Panc1 (cell line): ENCODE measurements around the gene PCDHA2. TPM values are rescaled to one million over a fixed set of nuclear protein-coding genes. Genes with fewer than 3 reads are reported as not detected.
"Not testable (repeated sequence)": the region's sequence is repeated elsewhere in the genome, so short reads cannot be mapped to it uniquely, and the experiment has no call there.

Experiments
- ATAC-seq: fragments of 200-7000 bp; cut with Tn5 transposase; 2 replicates; pipeline ENCODE4 v1.9.1; 2020; ENCODE audit warnings: mild to moderate bottlenecking, moderate library complexity
- BruUV-seq: library from RNA; stranded (reverse); fragments of 400-500 nt; replicated peaks from 2 replicates; lab custom pipeline; 2021; lab: Mats Ljungman, UMichigan
- CTCF ChIA-PET: fragments of 300-600 bp; sonication (Branson Sonifier 250); formaldehyde crosslinking; loops from one replicate; lab custom pipeline; 2022; ENCODE audit warnings: antibody characterized with exemption; lab: Charles Lee
- POLR2A ChIA-PET: fragments of 300-600 bp; sonication (Branson Sonifier 250); formaldehyde crosslinking; loops from one replicate; lab custom pipeline; 2022; ENCODE audit warnings: antibody characterized with exemption; lab: Charles Lee
- DNase-seq: peaks from one replicate; pipeline ENCODE4 v3.0.0-alpha.2; 2010; ENCODE audit warnings: low read depth, low spot score
- H3K27ac ChIP-seq: 2 replicates; pipeline ENCODE4 v1.5.1; 2011; ENCODE audit warnings: mild to moderate bottlenecking, low read length, inconsistent platforms
- H3K27me3 ChIP-seq: fragments of 200-500 bp; sonication (Bioruptor generic); 2 replicates; pipeline ENCODE4 v1.6.0; 2014; ENCODE audit warnings: low read length, inconsistent platforms; ENCODE audit not compliant: control insufficient read depth, insufficient read depth
- H3K36me3 ChIP-seq: fragments of 200-500 bp; sonication (Bioruptor generic); 2 replicates; pipeline ENCODE4 v1.5.1; 2014; ENCODE audit warnings: inconsistent platforms, mild to moderate bottlenecking, low read length, moderate library complexity; ENCODE audit not compliant: control insufficient read depth, insufficient read depth
- H3K4me1 ChIP-seq: 2 replicates; pipeline ENCODE4 v1.5.1; 2011; ENCODE audit warnings: inconsistent platforms, mild to moderate bottlenecking, low read length, moderate library complexity; ENCODE audit not compliant: control insufficient read depth, insufficient read depth
- H3K4me3 ChIP-seq, 2 experiments: 2 replicates each; pipeline ENCODE4 v1.5.1; 2011 to 2012; ENCODE audit warnings: low read depth in 2 of 2, low read length in 2 of 2, mild to moderate bottlenecking in 2 of 2, inconsistent platforms in 1 of 2, moderate library complexity in 1 of 2
- H3K9me3 ChIP-seq: fragments of 200-500 bp; sonication (Bioruptor generic); 2 replicates; pipeline ENCODE4 v1.5.1; 2014; ENCODE audit warnings: low read depth, mild to moderate bottlenecking, inconsistent platforms, low read length, moderate library complexity; ENCODE audit not compliant: control insufficient read depth, insufficient read depth
- POLR2AphosphoS5 ChIP-seq: IDR thresholded peaks from 2 replicates; pipeline ENCODE4 v1.6.1; 2012; ENCODE audit warnings: mild to moderate bottlenecking, low read depth, low read length, moderate library complexity
- REST ChIP-seq, 2 experiments: IDR thresholded peaks; 2 replicates each; pipeline ENCODE4 v1.6.1; 2011 to 2012; ENCODE audit warnings: low read depth in 2 of 2, control low read depth in 1 of 2, low read length in 1 of 2, mild to moderate bottlenecking in 1 of 2, moderate library complexity in 1 of 2; ENCODE audit not compliant: insufficient read depth in 1 of 2
- SIN3A ChIP-seq: IDR thresholded peaks from 2 replicates; pipeline ENCODE4 v1.6.1; 2012; ENCODE audit warnings: low read depth, mild to moderate bottlenecking, low read length, moderate library complexity, borderline replicate concordance; ENCODE audit not compliant: insufficient read depth
- TCF7L2 ChIP-seq: IDR thresholded peaks from 2 replicates; pipeline ENCODE4 v1.6.1; 2011; ENCODE audit warnings: mild to moderate bottlenecking, low read depth, low read length, inconsistent platforms
- in situ Hi-C: cut with HindIII; loops from 2 replicates; pipeline ENCODE4 v1.10.0; 2016; ENCODE audit warnings: low sequenced_read_pairs, low pct_unique_long_range_greater_than_20kb
- intact Hi-C: fragments of 100-400 bp; cut with micrococcal nuclease; formaldehyde crosslinking; loops from one replicate; pipeline ENCODE4 v1.10.0; 2022; ENCODE audit not compliant: unreplicated experiment
- total RNA-seq: library from RNA; stranded (reverse); gene quantifications from one replicate; pipeline ENCODE4 v1.2.1, GENCODE V29; 2021; ENCODE audit not compliant: unreplicated experiment
- TF ChIP-seq, protein P1 (sequence below): fragments of 450-650 bp; IDR thresholded peaks from 2 replicates; pipeline ENCODE4 v1.5.1; 2017; ENCODE audit warnings: mild to moderate bottlenecking

The PCDHA2 gene
- total RNA-seq, 1 experiment from 2014 or later, result not detected

- ChIA-PET POLR2A (no interaction called here), CTCF (no interaction called here)
- no peaks in the 10 kb centered on the region for H3K27me3 ChIP-seq
- DNase-seq (no peak), ATAC-seq (no peak)
- H3K36me3 ChIP-seq, result no peaks in the 10 kb centered on the region
- H3K4me3 ChIP-seq, result no peak overlapping the region
- TF ChIP-seq POLR2AphosphoS5 (no peak), SIN3A (no peak), TCF7L2 (no peak), REST (IDR thresholded peaks at IDR 0.05; ENCODE audit: insufficient read depth in 1 of 2, low read depth in 2 of 2, low read length in 1 of 2) (no peak)
- TF ChIP-seq, protein P1, sequence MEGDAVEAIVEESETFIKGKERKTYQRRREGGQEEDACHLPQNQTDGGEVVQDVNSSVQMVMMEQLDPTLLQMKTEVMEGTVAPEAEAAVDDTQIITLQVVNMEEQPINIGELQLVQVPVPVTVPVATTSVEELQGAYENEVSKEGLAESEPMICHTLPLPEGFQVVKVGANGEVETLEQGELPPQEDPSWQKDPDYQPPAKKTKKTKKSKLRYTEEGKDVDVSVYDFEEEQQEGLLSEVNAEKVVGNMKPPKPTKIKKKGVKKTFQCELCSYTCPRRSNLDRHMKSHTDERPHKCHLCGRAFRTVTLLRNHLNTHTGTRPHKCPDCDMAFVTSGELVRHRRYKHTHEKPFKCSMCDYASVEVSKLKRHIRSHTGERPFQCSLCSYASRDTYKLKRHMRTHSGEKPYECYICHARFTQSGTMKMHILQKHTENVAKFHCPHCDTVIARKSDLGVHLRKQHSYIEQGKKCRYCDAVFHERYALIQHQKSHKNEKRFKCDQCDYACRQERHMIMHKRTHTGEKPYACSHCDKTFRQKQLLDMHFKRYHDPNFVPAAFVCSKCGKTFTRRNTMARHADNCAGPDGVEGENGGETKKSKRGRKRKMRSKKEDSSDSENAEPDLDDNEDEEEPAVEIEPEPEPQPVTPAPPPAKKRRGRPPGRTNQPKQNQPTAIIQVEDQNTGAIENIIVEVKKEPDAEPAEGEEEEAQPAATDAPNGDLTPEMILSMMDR, result no peak
- peaks cover 22% of the 10 kb centered on the region for H3K9me3 ChIP-seq
- intact Hi-C loops (no loop called here), in situ Hi-C loops (no loop called here)
- no TSS peak for BruUV-seq
- no peak overlapping the region for H3K27ac ChIP-seq
- no peaks in the 10 kb centered on the region for H3K4me1 ChIP-seq
Observed at GRCh38 chr5:140780512-140780911, 14.1 kb upstream of the PCDHA2 start.

DNA sequence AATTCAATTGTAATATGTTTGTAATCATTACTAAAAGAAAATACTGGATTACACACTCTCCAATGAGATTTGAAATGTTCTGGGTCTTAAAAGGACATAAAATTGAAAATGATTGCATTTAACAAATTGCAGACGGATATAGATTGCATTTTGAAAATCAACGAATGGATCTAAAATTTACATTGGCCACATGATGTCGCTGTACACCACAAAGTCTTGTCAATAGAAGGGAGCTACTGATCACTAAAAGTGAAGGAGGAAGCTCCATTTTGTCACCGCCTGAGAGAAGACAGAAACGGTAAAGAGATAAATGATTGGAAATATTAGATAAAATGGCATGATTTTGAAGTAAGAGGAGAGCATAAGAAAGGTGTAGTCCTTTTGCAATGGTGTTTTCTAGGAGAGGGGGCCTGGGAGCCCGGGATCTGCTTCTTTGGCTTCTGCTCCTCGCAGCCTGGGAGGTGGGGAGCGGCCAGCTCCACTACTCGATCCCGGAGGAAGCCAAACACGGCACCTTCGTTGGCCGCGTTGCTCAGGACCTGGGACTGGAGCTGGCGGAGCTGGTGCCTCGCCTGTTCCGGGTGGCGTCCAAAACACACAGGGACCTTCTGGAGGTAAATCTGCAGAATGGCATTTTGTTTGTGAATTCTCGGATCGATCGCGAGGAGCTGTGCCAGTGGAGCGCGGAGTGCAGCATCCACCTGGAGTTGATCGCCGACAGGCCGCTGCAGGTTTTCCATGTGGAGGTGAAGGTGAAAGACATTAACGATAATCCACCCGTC, 8.6 kb upstream of the PCDHA2 start, which contains the start of gene PCDHA1:
Gene PCDHA1 (plus strand): TSS at position 236 of the 782 bp plus-strand sequence.
- TF ChIP-seq TCF7L2 (no peak), SIN3A (no peak), REST (IDR thresholded peaks at IDR 0.05; ENCODE audit: insufficient read depth in 1 of 2, low read depth in 2 of 2, low read length in 1 of 2) (no peak), POLR2AphosphoS5 (no peak)
- TF ChIP-seq, protein P1, result no peak
- H3K36me3 ChIP-seq, result no peaks in the 10 kb centered on the region
- DNase-seq, result no peak
- no peaks in the 10 kb centered on the region; the same call in 1 of the 2 replicates for H3K4me1 ChIP-seq
- in situ Hi-C loops, result no loop called here
- H3K27ac ChIP-seq, result no peak within 1 kb of the TSS
- POLR2A ChIA-PET, result no interaction called here
- H3K4me3 ChIP-seq, result no peak within 1 kb of the TSS
- H3K27me3 ChIP-seq, result no peaks in the 10 kb centered on the region
- intact Hi-C loops, result no loop called here
- peaks cover 47% of the 10 kb centered on the region for H3K9me3 ChIP-seq
- CTCF ChIA-PET, result interaction anchor here (0.6 kb wide), 1 partner anchor 75 kb away, joined by 4 read pairs; no protein-coding TSS in a partner anchor
- BruUV-seq, result no TSS peak
- ATAC-seq, result no peak

DNA sequence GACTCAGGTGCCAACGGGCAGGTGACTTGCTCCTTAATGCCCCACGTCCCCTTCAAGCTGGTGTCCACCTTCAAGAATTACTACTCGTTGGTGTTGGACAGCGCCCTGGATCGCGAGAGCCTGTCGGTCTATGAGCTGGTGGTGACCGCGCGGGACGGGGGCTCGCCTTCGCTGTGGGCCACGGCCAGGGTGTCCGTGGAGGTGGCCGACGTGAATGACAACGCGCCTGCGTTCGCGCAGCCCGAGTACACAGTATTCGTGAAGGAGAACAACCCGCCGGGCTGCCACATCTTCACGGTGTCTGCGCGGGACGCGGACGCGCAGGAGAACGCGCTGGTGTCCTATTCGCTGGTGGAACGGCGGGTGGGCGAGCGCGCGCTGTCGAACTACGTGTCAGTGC, 7.2 kb upstream of the PCDHA2 start:
- H3K36me3 ChIP-seq, intact Hi-C loops, POLR2A ChIA-PET, CTCF ChIA-PET, ATAC-seq, H3K4me1 ChIP-seq, H3K27ac ChIP-seq, in situ Hi-C loops, DNase-seq, BruUV-seq, H3K4me3 ChIP-seq, H3K27me3 ChIP-seq: not testable (repeated sequence)
- peaks cover 45% of the 10 kb centered on the region for H3K9me3 ChIP-seq
